Measurements from ENCODE around the gene NCR1.
"Not testable (repeated sequence)": the region's sequence is repeated elsewhere in the genome, so short reads cannot be mapped to it uniquely, and the experiment has no call there.

- TF ChIP-seq CTCF, POLR2A (IDR thresholded peaks at IDR 0.05): not testable (repeated sequence)
Observed at GRCh38 chr19:54939538-54939937, 33.6 kb downstream of the NCR1 start.
